Upper lobe of right lung (tissue), 1 donor: ENCODE measurements around the gene TENM4. TPM values are rescaled to one million over a fixed set of nuclear protein-coding genes. Genes with fewer than 3 reads are reported as not detected.

Experiments used
- ATAC-seq: fragments of 200-7000 bp; cut with Tn5 transposase; one replicate; pipeline ENCODE4 v1.9.1; 2020; ENCODE audit warnings: mild to moderate bottlenecking, moderate library complexity
- DNase-seq: peaks from one replicate; pipeline ENCODE4 v3.0.0-alpha.2; 2020
- H3K27ac ChIP-seq: fragments of 200-600 bp; one replicate; pipeline ENCODE4 v1.8.0; 2022
- H3K27me3 ChIP-seq: fragments of 200-600 bp; one replicate; pipeline ENCODE4 v1.8.0; 2022; ENCODE audit warnings: mild to moderate bottlenecking
- H3K36me3 ChIP-seq: fragments of 200-600 bp; one replicate; pipeline ENCODE4 v1.8.0; 2022
- H3K4me1 ChIP-seq: fragments of 200-600 bp; one replicate; pipeline ENCODE4 v1.8.0; 2022
- H3K4me3 ChIP-seq: fragments of 200-600 bp; one replicate; pipeline ENCODE4 v1.8.0; 2022; ENCODE audit warnings: mild to moderate bottlenecking
- H3K9me3 ChIP-seq: fragments of 200-600 bp; one replicate; pipeline ENCODE4 v1.8.0; 2022
- intact Hi-C: fragments of 100-400 bp; cut with DNase I; formaldehyde crosslinking; loops from one replicate; pipeline ENCODE4 v1.11.0; 2022
- total RNA-seq: library from RNA; stranded (reverse); fragmentation: NEBNext Ultra II Directional; extraction: Animal tissue kit (Norgen Biotek cat#: 25700); gene quantifications from one replicate; pipeline ENCODE4 v1.2.1, GENCODE V29; 2021
- TF ChIP-seq, protein P1 (sequence below): fragments of 200-600 bp; IDR thresholded peaks from one replicate; pipeline ENCODE4 v1.8.0; 2022; ENCODE audit warnings: antibody characterized with exemption
- donor health status: DM: no; HTN: yes; CAD: no; lungs with severe emphysema.

TENM4 gene
- total RNA-seq, 1 donor from 2014 or later = 4.3 TPM

DNA sequence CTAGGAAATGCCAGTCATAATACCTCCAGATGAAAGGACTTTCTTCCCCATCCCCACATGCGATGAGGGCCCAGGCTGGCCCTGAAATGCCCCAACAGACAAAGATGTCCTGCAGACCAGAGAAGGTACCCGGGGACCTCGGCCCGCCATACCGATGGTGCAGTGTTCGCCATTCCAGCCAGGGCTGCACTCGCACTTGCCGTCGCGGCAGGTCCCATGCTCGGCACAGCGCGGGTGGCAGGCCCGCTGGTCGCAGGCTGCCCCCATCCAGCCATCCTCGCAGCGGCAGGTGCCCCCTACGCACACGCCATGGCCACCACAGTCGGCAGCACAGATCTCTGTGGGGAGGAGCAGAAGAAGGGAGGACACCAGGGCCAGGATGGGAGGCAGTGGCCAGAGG lies 654.1 kb downstream of the TENM4 start:
- TF ChIP-seq, protein P1, sequence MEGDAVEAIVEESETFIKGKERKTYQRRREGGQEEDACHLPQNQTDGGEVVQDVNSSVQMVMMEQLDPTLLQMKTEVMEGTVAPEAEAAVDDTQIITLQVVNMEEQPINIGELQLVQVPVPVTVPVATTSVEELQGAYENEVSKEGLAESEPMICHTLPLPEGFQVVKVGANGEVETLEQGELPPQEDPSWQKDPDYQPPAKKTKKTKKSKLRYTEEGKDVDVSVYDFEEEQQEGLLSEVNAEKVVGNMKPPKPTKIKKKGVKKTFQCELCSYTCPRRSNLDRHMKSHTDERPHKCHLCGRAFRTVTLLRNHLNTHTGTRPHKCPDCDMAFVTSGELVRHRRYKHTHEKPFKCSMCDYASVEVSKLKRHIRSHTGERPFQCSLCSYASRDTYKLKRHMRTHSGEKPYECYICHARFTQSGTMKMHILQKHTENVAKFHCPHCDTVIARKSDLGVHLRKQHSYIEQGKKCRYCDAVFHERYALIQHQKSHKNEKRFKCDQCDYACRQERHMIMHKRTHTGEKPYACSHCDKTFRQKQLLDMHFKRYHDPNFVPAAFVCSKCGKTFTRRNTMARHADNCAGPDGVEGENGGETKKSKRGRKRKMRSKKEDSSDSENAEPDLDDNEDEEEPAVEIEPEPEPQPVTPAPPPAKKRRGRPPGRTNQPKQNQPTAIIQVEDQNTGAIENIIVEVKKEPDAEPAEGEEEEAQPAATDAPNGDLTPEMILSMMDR = no peak
- DNase-seq (no peak), ATAC-seq (no peak)
- no peaks in the 10 kb centered on the region for H3K27me3 ChIP-seq
- no peaks in the 10 kb centered on the region for H3K36me3 ChIP-seq
- H3K27ac ChIP-seq = no peak overlapping the region
- H3K4me1 ChIP-seq = peaks cover 6% of the 10 kb centered on the region
- H3K9me3 ChIP-seq = no peaks in the 10 kb centered on the region
- H3K4me3 ChIP-seq = no peak overlapping the region
- intact Hi-C loops = no loop called here

GRCh38 chr11:78786086-78786485 lies 654.7 kb downstream of the TENM4 start:
- intact Hi-C loops = no loop called here
- no peak for DNase-seq
- Histone ChIP-seq H3K4me1 (peaks cover 6% of the 10 kb centered on the region), H3K36me3 (no peaks in the 10 kb centered on the region), H3K27me3 (no peaks in the 10 kb centered on the region), H3K4me3 (no peak overlapping the region), H3K27ac (no peak overlapping the region), H3K9me3 (no peaks in the 10 kb centered on the region)
- no peak for ATAC-seq
- TF ChIP-seq, protein P1 = no peak

DNA sequence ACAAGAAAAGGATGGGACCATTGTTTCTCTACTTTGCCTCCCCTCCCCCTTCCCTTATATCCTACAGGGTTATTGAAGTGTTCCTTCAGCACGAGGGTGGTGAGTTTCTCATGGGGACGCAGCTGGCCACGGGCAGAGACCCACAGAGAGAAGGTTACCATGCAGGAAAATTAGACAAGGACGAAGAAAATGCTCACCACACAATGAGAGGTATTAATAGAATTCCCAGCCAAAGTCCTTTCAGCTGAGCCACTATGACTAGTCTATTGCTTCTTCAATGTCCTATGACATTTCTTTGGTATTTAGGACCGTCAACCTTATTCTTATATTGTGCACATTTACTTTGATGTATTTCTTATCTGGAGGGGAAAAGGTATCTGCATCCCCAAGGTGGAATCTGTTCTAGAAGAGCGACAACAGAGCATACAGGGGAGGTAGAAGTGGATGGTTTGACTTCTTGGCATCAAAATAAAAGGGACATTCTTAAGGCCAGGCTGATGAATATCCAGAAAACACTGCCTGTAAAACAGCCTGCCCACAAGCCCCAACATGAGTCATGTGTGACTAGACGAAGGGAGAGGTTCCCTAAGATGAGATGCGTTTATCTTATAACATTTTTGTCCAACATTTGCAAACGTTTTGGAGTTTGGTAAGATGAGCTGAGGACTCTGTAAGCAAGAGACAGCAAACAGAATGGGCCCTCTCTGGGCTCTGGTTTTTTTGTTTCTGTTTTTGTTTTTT lies 656.3 kb downstream of the TENM4 start:
- DNase-seq (no peak), ATAC-seq (no peak)
- Histone ChIP-seq H3K9me3 (no peaks in the 10 kb centered on the region), H3K4me1 (peaks cover 6% of the 10 kb centered on the region), H3K4me3 (no peak overlapping the region), H3K36me3 (no peaks in the 10 kb centered on the region), H3K27ac (no peak overlapping the region), H3K27me3 (no peaks in the 10 kb centered on the region)
- TF ChIP-seq, protein P1 = no peak
- intact Hi-C loops = no loop called here

GRCh38 chr11:78783846-78784245 lies 657.0 kb downstream of the TENM4 start:
- TF ChIP-seq, protein P1 = no peak
- no peaks in the 10 kb centered on the region for H3K9me3 ChIP-seq
- H3K4me1 ChIP-seq = peaks cover 2% of the 10 kb centered on the region
- H3K27me3 ChIP-seq = no peaks in the 10 kb centered on the region
- DNase-seq = no peak
- H3K4me3 ChIP-seq = no peak overlapping the region
- no peaks in the 10 kb centered on the region for H3K36me3 ChIP-seq
- H3K27ac ChIP-seq = no peak overlapping the region
- intact Hi-C loops = no loop called here
- ATAC-seq = no peak

- H3K9me3 ChIP-seq = no peaks in the 10 kb centered on the region
- no peaks in the 10 kb centered on the region for H3K27me3 ChIP-seq
- H3K27ac ChIP-seq = no peak overlapping the region
- no peak for ATAC-seq
- DNase-seq = no peak
- intact Hi-C loops = no loop called here
- TF ChIP-seq, protein P1 = no peak
- H3K4me3 ChIP-seq = no peak overlapping the region
- no peaks in the 10 kb centered on the region for H3K36me3 ChIP-seq
- H3K4me1 ChIP-seq = no peaks in the 10 kb centered on the region
These were observed 657.5 kb downstream of the TENM4 start for GRCh38 chr11:78783301-78783700.
